GM12872 (cell line): Measurements from ENCODE around the gene DPEP3.

Source experiments
- TF ChIP-seq, protein P1 (sequence below): IDR thresholded peaks from 3 replicates; pipeline ENCODE4 v1.5.1; 2011; ENCODE audit warnings: low read depth, mild to moderate bottlenecking, low read length, moderate library complexity; ENCODE audit not compliant: insufficient read depth

Gene DPEP3

DNA sequence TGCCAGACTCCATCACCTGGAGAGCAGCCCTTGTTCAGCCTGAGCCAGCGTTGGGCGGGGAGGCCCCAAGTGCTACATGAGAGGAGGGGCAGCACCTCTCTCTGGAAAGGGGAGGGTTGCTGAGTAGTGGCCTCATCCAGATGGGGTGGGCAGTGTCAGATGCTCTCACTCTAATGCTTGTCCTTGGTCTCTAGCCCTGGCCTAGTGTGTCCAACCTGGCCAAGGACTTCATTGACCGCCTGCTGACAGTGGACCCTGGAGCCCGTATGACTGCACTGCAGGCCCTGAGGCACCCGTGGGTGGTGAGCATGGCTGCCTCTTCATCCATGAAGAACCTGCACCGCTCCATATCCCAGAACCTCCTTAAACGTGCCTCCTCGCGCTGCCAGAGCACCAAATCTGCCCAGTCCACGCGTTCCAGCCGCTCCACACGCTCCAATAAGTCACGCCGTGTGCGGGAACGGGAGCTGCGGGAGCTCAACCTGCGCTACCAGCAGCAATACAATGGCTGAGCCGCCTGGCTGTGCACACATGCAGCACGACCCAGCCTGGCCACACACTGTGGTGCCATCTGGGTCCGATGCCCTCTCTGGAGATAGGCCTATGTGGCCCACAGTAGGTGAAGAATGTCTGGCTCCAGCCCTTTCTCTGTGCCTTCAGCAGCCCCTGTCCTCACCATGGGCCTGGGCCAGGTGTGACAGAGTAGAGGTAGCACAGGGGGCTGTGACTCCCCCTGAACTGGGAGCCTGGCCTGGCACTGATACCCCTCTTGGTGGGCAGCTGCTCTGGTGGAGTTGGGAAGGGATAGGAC lies 53.0 kb downstream of the DPEP3 start:
- TF ChIP-seq, protein P1, sequence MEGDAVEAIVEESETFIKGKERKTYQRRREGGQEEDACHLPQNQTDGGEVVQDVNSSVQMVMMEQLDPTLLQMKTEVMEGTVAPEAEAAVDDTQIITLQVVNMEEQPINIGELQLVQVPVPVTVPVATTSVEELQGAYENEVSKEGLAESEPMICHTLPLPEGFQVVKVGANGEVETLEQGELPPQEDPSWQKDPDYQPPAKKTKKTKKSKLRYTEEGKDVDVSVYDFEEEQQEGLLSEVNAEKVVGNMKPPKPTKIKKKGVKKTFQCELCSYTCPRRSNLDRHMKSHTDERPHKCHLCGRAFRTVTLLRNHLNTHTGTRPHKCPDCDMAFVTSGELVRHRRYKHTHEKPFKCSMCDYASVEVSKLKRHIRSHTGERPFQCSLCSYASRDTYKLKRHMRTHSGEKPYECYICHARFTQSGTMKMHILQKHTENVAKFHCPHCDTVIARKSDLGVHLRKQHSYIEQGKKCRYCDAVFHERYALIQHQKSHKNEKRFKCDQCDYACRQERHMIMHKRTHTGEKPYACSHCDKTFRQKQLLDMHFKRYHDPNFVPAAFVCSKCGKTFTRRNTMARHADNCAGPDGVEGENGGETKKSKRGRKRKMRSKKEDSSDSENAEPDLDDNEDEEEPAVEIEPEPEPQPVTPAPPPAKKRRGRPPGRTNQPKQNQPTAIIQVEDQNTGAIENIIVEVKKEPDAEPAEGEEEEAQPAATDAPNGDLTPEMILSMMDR: no peak

DNA sequence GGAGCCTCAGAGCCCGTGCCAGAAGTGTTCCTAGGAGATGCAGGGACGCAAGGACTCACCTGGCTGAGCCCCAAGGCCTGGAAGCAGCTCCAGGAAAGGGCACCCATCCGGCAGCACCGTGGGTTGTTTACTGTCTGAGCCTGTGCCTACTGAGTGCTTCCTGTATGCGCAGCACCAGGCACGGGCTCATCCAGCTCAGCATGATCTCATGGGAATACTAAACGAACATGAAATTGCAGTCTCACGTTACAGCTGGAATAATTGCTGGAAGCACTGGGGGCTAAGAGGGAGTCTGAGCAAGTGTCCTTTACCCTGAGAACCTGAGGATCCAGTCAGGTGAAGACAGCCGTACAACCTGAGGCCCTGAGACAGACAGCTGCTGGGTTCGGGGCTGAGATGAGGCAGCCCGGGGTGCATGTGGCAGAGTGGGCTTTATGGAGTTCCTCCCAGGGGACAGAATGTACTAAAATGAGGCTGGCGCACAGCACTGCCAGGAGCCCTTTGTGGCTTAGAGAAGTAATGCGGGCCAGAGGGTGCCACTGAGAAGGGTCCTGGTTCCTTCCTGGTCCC lies 54.0 kb downstream of the DPEP3 start:
- TF ChIP-seq, protein P1: peak; percentile 43; the same call in 2 of the 3 replicates
